HEK293 (cell line): Measurements from ENCODE around the gene TMEM132A.

ENCODE experiments used
- CTCF ChIA-PET: fragments of 350-600 bp; formaldehyde crosslinking; extraction: SDS; loops from one replicate; lab custom pipeline; 2021; ENCODE audit warnings: antibody characterized with exemption; lab: Yijun Ruan, JAX
- POLR2A ChIA-PET: fragments of 300-600 bp; formaldehyde crosslinking; extraction: SDS; loops from one replicate; lab custom pipeline; 2020; ENCODE audit warnings: antibody characterized with exemption, inconsistent platforms; lab: Yijun Ruan, JAX
- H3K27ac ChIP-seq: fragments of 200-500 bp; sonication (Bioruptor generic); 2 replicates; pipeline ENCODE4 v1.5.1; 2014; ENCODE audit warnings: low read depth, low read length, control low read depth, inconsistent platforms; ENCODE audit errors: extremely low read depth
- H3K36me3 ChIP-seq, 2 experiments: fragments of 200-500 bp in 1 of 2; sonication (Bioruptor generic) in 1 of 2; 1 replicate in 1 of 2; 2 replicates in 1 of 2; pipeline ENCODE4 v1.5.1; 2014 to 2017; ENCODE audit warnings: inconsistent platforms in 2 of 2, low read length in 2 of 2; ENCODE audit not compliant: control insufficient read depth in 2 of 2, insufficient read depth in 1 of 2
- H3K4me1 ChIP-seq: fragments of 200-500 bp; sonication (Bioruptor generic); 2 replicates; pipeline ENCODE4 v1.5.1; 2014; ENCODE audit warnings: mild to moderate bottlenecking, low read length, inconsistent platforms; ENCODE audit not compliant: control insufficient read depth, insufficient read depth
- H3K4me3 ChIP-seq: 2 replicates; pipeline ENCODE4 v1.5.1; 2011; ENCODE audit warnings: low read depth, mild to moderate bottlenecking, control low read depth, low read length, moderate library complexity
- H3K9me3 ChIP-seq: fragments of 200-500 bp; sonication (Bioruptor generic); 2 replicates; pipeline ENCODE4 v1.5.1; 2014; ENCODE audit warnings: low read depth, low read length, inconsistent platforms; ENCODE audit not compliant: control insufficient read depth, insufficient read depth
- GLIS1 ChIP-seq: fragments of 450-650 bp; formaldehyde crosslinking; IDR thresholded peaks from 2 replicates; pipeline ENCODE4 v1.5.1; 2016; ENCODE audit warnings: missing biosample characterization, missing genetic modification characterization
- HIC1 ChIP-seq: fragments of 450-650 bp; formaldehyde crosslinking; IDR thresholded peaks from 2 replicates; pipeline ENCODE4 v1.5.1; 2016; ENCODE audit warnings: missing biosample characterization, missing genetic modification characterization
- KLF1 ChIP-seq: fragments of 450-650 bp; formaldehyde crosslinking; IDR thresholded peaks from 2 replicates; pipeline ENCODE4 v1.5.1; 2016; ENCODE audit warnings: missing biosample characterization, missing genetic modification characterization
- KLF16 ChIP-seq: fragments of 450-650 bp; formaldehyde crosslinking; IDR thresholded peaks from 2 replicates; pipeline ENCODE4 v1.5.1; 2017; ENCODE audit warnings: missing biosample characterization, missing genetic modification characterization
- MYNN ChIP-seq: fragments of 450-650 bp; formaldehyde crosslinking; IDR thresholded peaks from 2 replicates; pipeline ENCODE4 v1.5.1; 2016; ENCODE audit warnings: missing biosample characterization, missing genetic modification characterization, borderline replicate concordance
- SP3 ChIP-seq: fragments of 450-650 bp; formaldehyde crosslinking; IDR thresholded peaks from 2 replicates; pipeline ENCODE4 v1.5.1; 2016; ENCODE audit warnings: missing biosample characterization, missing genetic modification characterization
- YY2 ChIP-seq: fragments of 450-650 bp; formaldehyde crosslinking; IDR thresholded peaks from 2 replicates; pipeline ENCODE4 v1.5.1; 2016; ENCODE audit warnings: missing biosample characterization, missing genetic modification characterization
- ZBTB11 ChIP-seq: fragments of 450-650 bp; formaldehyde crosslinking; conservative IDR thresholded peaks from 2 replicates; pipeline ENCODE4 v1.5.1; 2016; ENCODE audit warnings: low read depth, missing biosample characterization, missing genetic modification characterization
- ZBTB20 ChIP-seq: fragments of 450-650 bp; formaldehyde crosslinking; IDR thresholded peaks from 2 replicates; pipeline ENCODE4 v1.5.1; 2016; ENCODE audit warnings: missing biosample characterization, missing genetic modification characterization
- ZBTB8A ChIP-seq: fragments of 450-650 bp; formaldehyde crosslinking; IDR thresholded peaks from 2 replicates; pipeline ENCODE4 v1.5.1; 2016; ENCODE audit warnings: missing biosample characterization, missing genetic modification characterization
- ZEB2 ChIP-seq: fragments of 450-650 bp; formaldehyde crosslinking; IDR thresholded peaks from 2 replicates; pipeline ENCODE4 v1.5.1; 2016; ENCODE audit warnings: missing biosample characterization, missing genetic modification characterization
- ZFHX2 ChIP-seq: fragments of 450-650 bp; formaldehyde crosslinking; conservative IDR thresholded peaks from 2 replicates; pipeline ENCODE4 v1.5.1; 2016; ENCODE audit warnings: missing biosample characterization, missing genetic modification characterization
- ZIC2 ChIP-seq: fragments of 450-650 bp; formaldehyde crosslinking; IDR thresholded peaks from 2 replicates; pipeline ENCODE4 v1.5.1; 2016; ENCODE audit warnings: missing biosample characterization, missing genetic modification characterization
- ZNF239 ChIP-seq: fragments of 450-650 bp; formaldehyde crosslinking; IDR thresholded peaks from 2 replicates; pipeline ENCODE4 v1.5.1; 2016; ENCODE audit warnings: missing biosample characterization, missing genetic modification characterization
- ZNF335 ChIP-seq: fragments of 450-650 bp; formaldehyde crosslinking; conservative IDR thresholded peaks from 2 replicates; pipeline ENCODE4 v1.5.1; 2016; ENCODE audit warnings: missing biosample characterization, missing genetic modification characterization
- ZNF560 ChIP-seq: fragments of 450-650 bp; formaldehyde crosslinking; IDR thresholded peaks from 2 replicates; pipeline ENCODE4 v1.5.1; 2017; ENCODE audit warnings: missing biosample characterization, missing genetic modification characterization, borderline replicate concordance
- ZNF596 ChIP-seq: fragments of 450-650 bp; IDR thresholded peaks from 2 replicates; pipeline ENCODE4 v1.5.0; 2018; ENCODE audit warnings: missing biosample characterization, mild to moderate bottlenecking, missing genetic modification characterization, moderate library complexity
- ZNF629 ChIP-seq: fragments of 450-650 bp; formaldehyde crosslinking; IDR thresholded peaks from 2 replicates; pipeline ENCODE4 v1.5.1; 2017; ENCODE audit warnings: missing biosample characterization, missing genetic modification characterization
- ZNF76 ChIP-seq: fragments of 450-650 bp; formaldehyde crosslinking; IDR thresholded peaks from 2 replicates; pipeline ENCODE4; 2016; ENCODE audit warnings: low read depth, missing biosample characterization, missing genetic modification characterization, borderline replicate concordance
- ZNF785 ChIP-seq: fragments of 450-650 bp; formaldehyde crosslinking; IDR thresholded peaks from 2 replicates; pipeline ENCODE4 v1.5.1; 2016; ENCODE audit warnings: missing biosample characterization, missing genetic modification characterization
- ZXDB ChIP-seq: fragments of 450-650 bp; formaldehyde crosslinking; IDR thresholded peaks from 2 replicates; pipeline ENCODE4 v1.5.1; 2016; ENCODE audit warnings: missing biosample characterization, missing genetic modification characterization
- TF ChIP-seq, protein P1 (sequence below): fragments of 450-650 bp; formaldehyde crosslinking; IDR thresholded peaks from 2 replicates; pipeline ENCODE4 v1.5.1; 2016; ENCODE audit warnings: missing biosample characterization, missing genetic modification characterization

The TMEM132A gene

GRCh38 chr11:60913793-60914632 is 10.2 kb upstream of the TMEM132A start, which contains the start of gene TMEM109 (continued):
- TF ChIP-seq ZNF629 (tag by site-specific recombination): 0 out of 2 replicates have a peak, but pooled peaks have one; percentile 48
- peak; percentile 70; the same call in 1 of the 2 replicates for TF ChIP-seq ZBTB11
- peak; percentile 60; the same call in 1 of the 2 replicates for TF ChIP-seq ZXDB (tag by site-specific recombination)
- TF ChIP-seq KLF16 (tag by site-specific recombination): no peak
- peak; percentile 64 for TF ChIP-seq ZBTB20 (tag by site-specific recombination)
- TF ChIP-seq, protein P1, sequence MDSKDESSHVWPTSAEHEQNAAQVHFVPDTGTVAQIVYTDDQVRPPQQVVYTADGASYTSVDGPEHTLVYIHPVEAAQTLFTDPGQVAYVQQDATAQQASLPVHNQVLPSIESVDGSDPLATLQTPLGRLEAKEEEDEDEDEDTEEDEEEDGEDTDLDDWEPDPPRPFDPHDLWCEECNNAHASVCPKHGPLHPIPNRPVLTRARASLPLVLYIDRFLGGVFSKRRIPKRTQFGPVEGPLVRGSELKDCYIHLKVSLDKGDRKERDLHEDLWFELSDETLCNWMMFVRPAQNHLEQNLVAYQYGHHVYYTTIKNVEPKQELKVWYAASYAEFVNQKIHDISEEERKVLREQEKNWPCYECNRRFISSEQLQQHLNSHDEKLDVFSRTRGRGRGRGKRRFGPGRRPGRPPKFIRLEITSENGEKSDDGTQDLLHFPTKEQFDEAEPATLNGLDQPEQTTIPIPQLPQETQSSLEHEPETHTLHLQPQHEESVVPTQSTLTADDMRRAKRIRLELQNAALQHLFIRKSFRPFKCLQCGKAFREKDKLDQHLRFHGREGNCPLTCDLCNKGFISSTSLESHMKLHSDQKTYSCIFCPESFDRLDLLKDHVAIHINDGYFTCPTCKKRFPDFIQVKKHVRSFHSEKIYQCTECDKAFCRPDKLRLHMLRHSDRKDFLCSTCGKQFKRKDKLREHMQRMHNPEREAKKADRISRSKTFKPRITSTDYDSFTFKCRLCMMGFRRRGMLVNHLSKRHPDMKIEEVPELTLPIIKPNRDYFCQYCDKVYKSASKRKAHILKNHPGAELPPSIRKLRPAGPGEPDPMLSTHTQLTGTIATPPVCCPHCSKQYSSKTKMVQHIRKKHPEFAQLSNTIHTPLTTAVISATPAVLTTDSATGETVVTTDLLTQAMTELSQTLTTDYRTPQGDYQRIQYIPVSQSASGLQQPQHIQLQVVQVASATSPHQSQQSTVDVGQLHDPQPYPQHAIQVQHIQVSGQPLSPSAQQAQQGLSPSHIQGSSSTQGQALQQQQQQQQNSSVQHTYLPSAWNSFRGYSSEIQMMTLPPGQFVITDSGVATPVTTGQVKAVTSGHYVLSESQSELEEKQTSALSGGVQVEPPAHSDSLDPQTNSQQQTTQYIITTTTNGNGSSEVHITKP: peak; percentile 50
- 0 out of 2 replicates have a peak, but pooled peaks have one; percentile 53 for TF ChIP-seq SP3
- peak; percentile 91 for TF ChIP-seq ZNF335
- TF ChIP-seq ZEB2 (tag by site-specific recombination): peak; percentile 51; the same call in 1 of the 2 replicates
- TF ChIP-seq ZNF76 (tag by site-specific recombination): peak; percentile 96
- peak; percentile 99 for TF ChIP-seq MYNN
- TF ChIP-seq ZFHX2 (tag by site-specific recombination): peak; percentile 36
- no peak for TF ChIP-seq KLF1 (tag by site-specific recombination)
- TF ChIP-seq ZNF596 (tag by site-specific recombination): no peak

- Histone ChIP-seq H3K36me3 (peaks cover 0 to 22% of the 10 kb centered on the region in 2 experiments; a peak in 1 of 3 replicates), H3K4me3 (peak overlapping the region; percentile 55), H3K4me1 (no peaks in the 10 kb centered on the region), H3K27ac (peak overlapping the region; percentile 61; the same call in 1 of the 2 replicates), H3K9me3 (no peaks in the 10 kb centered on the region)
- ChIA-PET CTCF (interaction anchor here (0.6 to 6.2 kb wide), 11 partner anchors 15 to 1025 kb away, joined by 3 to 30 read pairs (median 3); no protein-coding TSS in a partner anchor), POLR2A (interaction anchor here (0.6 to 4.0 kb wide), 12 partner anchors 9 to 1625 kb away, joined by 3 to 36 read pairs (median 4); partner anchors contain the start of genes PRPF19, TMEM132A, TMEM216 and VPS37C)
- TF ChIP-seq GLIS1 (peak; percentile 74), YY2 (tag by site-specific recombination) (no peak), ZIC2 (peak; percentile 65), ZNF239 (tag by site-specific recombination) (peak; percentile 33; the same call in 1 of the 2 replicates), HIC1 (tag by site-specific recombination) (peak; percentile 73), ZNF785 (tag by site-specific recombination) (no peak), ZNF560 (tag by site-specific recombination) (no peak), ZBTB8A (tag by site-specific recombination) (peak; percentile 70)
- TF ChIP-seq, protein P1: peak; percentile 37
These were observed 9.5 kb upstream of the TMEM132A start for GRCh38 chr11:60914633-60915247.
